ENCODE data around the gene HTRA3.

Gene HTRA3

GRCh38 chr4:8269535-8270417 lies at the start of gene HTRA3:
HTRA3 (plus strand) TSS chr4:8269754; CDS start chr4:8269969, 215 bp downstream.
- no peak for DNase-seq

- no peak for DNase-seq
These were observed 48.7 kb upstream of the HTRA3 start for GRCh38 chr4:8220661-8221450.

- DNase-seq = no peak
These were observed 48.1 kb upstream of the HTRA3 start for GRCh38 chr4:8221476-8221875.

GRCh38 chr4:8221985-8222384 lies 47.6 kb upstream of the HTRA3 start:
- no peak for DNase-seq

- no peak for DNase-seq
These were observed 46.8 kb upstream of the HTRA3 start for GRCh38 chr4:8222609-8223388.

- DNase-seq = no peak
These were observed 45.1 kb upstream of the HTRA3 start for GRCh38 chr4:8224267-8224974.

GRCh38 chr4:8224975-8225625 lies 44.5 kb upstream of the HTRA3 start:
- DNase-seq = no peak

- DNase-seq = no peak
These were observed 43.7 kb upstream of the HTRA3 start for GRCh38 chr4:8225706-8226443.

GRCh38 chr4:8227201-8227770 lies 42.3 kb upstream of the HTRA3 start:
- DNase-seq = no peak

- no peak for DNase-seq
These were observed 41.7 kb upstream of the HTRA3 start for GRCh38 chr4:8227771-8228318.

- DNase-seq = peak in 1 of 2 experiments; percentile 2
These were observed 41.0 kb upstream of the HTRA3 start for GRCh38 chr4:8228319-8229250.

GRCh38 chr4:8229331-8229975 lies 40.1 kb upstream of the HTRA3 start:
- DNase-seq = no peak

- no peak for DNase-seq
These were observed 39.5 kb upstream of the HTRA3 start for GRCh38 chr4:8230033-8230432.

- DNase-seq = no peak
These were observed 38.7 kb upstream of the HTRA3 start for GRCh38 chr4:8230891-8231290.

GRCh38 chr4:8231551-8232049 lies 38.0 kb upstream of the HTRA3 start:
- no peak for DNase-seq

- DNase-seq = no peak
These were observed 36.8 kb upstream of the HTRA3 start for GRCh38 chr4:8232748-8233147.

- DNase-seq = no peak
These were observed 35.7 kb upstream of the HTRA3 start for GRCh38 chr4:8233672-8234484.

- no peak for DNase-seq
These were observed 34.8 kb upstream of the HTRA3 start for GRCh38 chr4:8234715-8235114.

Measured in cerebellar nuclear complex (tissue), 1 donor.